Activated CD8-positive, alpha-beta memory T cell treated with anti-CD3 and anti-CD28 coated beads, Interleukin-2, amount 50 U/mL, for 1 hour (primary cell): ENCODE data around the gene PBX2.
"Not testable (repeated sequence)": the region's sequence is repeated elsewhere in the genome, so short reads cannot be mapped to it uniquely, and the experiment has no call there.

ENCODE experiments used
- DNase-seq: peaks from one replicate; pipeline ENCODE4 v3.0.0-alpha.2; 2020; ENCODE audit errors: extremely low read depth

Gene PBX2

DNA sequence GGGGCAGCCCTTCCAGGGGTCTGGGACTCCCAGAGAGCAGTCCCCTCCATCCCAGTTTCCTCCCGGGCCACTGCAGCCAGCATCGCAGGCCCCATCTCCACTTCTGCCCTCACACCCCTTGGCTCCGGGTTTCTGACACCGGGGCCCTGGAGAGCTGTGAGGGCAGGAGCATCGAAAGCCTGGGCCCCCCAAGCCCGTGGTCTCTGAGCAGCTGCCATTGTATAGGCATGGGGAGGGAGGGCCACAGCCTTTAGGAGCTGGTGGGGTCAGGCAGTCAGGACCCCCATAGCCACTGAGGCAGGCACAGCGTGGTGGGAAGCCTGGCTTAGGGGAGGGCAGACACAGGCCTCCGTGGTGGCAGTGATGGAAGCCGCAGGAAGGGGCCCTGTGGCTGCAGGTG, 12.2 kb upstream of the PBX2 start:
- DNase-seq: no peak

DNA sequence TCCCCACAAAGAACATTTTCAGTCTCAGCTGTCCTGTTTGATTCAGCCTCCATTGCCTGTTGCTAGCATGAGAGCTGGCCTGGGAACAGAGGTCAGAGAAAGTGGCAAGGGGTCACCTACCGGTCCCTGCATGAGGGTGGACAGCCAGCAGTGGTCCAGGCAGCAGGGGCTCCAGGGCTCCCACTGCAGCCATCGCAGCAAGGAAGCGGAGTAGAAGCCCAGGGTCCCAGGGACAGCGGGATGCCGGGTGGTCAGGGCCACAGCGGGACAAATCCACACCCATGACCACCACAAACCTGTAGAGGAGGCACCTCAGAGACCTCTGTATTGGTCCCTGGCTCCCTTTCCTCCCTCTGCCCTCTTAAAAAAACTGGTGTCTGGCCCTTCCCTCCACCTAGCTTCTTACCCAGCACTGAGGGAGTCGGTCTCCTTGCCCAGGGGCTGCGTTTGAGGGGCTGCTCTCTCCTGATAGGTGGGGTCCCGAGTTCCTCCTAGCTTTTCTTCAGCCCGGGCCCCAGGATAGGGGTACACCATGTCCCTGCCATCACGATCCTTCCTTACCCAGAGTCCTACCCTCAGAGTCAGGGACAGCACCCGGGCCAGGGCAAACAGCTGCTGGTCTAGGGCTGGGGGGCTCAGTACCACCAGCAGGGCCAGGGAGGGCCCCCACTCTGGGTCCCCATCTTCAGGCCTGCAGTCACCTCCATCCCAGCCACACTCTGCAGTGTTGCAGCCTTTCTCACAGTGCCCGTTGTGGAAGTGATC, 10.9 kb upstream of the PBX2 start:
- DNase-seq: no peak

DNA sequence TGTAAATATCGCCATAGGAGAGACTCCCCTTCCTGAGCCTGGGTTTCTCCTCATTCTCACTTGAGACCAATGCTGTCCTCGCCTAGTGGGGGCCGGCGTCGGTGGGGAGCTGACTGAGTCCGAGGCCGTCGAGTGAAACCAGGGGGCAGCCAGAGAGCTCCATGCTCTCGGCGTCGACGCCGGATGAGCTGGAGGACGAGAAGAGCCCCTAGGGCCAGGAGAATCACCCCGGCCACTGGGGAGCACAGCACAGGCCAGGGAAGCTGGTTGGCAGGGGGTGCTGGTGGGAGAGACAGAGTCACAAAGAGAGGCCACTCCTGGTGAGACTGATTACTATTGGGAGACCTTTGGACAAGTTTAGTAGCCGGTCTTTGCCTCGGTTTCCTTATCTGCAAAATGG, 8.9 kb upstream of the PBX2 start:
- no peak for DNase-seq

DNA sequence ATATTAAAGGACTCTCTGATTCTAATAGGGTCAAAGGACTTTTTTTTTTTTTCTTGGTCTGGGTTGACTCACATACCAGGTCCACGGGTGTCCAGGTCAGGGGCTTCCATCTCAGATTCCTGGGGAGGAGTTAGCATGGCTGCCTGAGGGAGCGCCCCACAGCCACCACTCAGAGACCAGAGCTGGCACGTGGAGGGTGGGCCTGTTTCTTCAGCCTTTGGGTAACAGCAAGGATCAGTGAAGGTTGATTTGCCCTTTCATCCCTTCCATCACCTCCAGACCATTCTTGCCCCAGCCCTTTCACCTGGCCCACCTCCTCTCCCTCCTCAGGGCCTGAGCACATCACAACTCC, 8.3 kb upstream of the PBX2 start:
- no peak for DNase-seq

DNA sequence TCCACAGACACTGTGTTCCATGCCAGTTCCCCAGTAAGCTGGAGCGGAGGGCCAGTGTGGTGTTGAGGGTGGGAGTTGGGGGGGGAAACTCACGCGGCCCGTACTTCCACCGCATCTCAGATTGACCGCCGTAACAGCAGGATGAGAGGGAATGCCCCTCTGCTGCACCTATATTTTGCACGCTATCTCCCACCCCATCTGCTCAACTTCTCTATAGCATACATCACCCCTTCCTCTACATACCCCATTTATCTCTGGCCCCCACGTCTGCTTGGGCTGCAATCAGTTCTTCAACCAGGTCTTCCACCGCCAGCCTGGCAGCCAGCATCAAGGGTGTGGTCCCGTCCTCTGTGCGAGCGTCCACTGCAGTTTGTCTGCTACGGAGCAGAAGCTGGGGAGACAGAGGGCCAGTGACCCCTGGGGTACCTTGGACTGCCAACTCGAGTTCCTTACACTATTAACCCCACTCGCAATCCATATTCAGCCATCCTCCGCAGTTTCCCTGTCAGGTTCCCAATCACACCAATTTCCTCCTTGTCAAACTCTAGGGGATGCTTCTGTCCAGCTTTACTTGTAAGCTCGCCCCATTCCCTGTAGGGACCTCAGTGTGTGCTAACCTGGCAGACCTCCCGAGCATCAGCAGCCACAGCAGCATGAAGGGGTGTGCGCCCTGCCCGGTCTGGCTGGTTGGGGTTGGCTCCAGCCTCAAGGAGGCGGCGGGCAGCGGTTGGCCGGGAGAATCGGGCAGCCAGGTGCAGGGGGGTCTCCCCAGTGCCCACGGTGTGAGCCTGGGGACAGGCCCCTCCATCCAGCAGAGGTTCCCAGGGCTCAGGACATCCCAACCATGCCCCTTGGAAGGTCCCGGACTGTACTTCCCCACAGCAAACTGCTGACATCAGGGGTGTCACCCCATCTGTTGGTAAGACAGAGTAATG, 6.9 kb upstream of the PBX2 start:
- DNase-seq: no peak

DNA sequence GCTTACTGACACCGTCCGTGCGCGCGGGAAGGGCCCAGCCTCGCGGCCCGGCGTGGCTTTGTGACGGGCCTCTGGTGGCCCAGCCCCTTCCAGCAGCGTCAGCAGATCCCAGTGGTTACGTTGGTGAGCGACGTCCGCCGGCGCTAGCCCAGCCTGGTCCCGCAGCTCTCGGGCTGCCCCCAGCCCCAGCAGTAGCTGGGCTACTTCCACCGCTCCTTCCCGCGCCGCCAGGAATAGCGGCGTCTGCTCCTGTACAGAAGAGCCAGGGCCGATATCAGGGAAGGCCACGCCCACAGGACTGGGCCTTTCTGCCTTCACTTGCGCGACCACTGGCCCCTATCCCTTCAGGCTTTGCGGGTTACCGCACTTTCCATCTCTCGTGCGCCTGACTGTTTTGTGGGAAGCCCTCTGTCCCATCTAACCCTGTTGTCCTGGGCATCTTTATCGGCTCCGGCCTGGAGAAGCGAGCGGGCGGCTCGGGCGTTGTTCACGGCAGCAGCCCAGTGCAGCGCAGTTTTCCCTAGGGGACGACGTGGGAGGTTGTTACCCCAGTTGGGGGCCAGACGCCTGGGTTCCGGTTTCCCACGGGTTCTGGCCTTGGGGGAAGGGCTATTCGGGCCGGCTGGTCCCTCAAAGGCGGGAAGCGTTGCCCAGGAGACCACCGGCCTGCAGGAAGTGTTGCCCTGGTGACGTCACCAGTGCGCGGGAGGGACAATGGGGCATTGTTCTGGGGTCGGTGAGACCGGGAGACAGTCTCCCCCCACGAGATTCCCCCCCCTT, 6.1 kb upstream of the PBX2 start:
- DNase-seq: no peak

DNA sequence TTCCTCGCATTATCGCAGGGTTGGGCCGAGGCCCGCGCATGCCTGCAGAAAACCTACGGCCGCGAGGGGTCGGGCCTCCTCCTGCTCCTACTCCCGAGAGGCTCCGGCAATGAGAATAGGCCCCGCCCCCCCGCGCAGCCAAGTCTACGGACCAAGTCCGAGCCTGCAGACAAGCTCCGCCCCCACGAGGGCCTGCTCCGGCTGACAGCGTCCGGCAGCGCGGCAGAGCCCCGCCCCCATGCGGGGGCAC, 5.6 kb upstream of the PBX2 start:
- peak; percentile 99 for DNase-seq

DNA sequence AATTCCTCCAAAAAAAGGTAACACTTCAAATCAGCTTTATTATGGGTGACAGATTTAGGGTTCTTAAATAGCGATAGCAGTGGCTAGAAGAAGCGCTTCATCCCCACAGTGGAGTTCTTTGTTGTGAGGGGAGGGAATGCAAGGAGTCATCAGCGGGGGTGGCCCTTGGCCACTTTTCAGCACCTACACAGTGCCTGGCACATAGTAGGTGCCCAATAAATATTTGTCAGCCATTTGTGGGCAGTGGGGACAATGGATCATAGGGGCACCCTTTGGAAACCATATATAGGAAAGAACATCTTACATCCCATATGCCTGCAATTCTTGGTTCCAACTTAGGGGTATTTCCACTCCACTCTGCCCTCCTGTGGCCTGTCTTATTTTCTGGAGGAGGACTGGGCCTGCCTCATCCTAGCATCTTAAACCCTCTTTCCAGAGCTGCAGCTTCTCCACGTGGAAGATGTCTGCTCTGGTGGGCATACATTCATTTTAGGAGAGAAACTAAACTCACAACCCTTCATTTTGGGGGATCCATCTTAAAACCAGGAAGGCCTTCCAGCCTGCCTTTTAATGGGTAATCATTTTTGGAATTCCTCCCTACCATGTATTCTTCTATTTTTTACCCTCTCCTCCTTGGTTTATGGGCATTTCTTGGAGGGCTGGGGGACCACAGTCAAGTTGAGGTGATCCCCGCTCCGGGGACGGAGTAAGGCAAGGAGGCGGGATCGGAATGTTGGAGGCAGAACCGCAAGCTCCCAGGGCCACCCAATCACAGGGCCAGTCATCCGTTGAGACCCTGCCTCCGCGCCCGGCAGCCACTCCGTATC, 5.0 kb upstream of the PBX2 start:
- no peak for DNase-seq

DNA sequence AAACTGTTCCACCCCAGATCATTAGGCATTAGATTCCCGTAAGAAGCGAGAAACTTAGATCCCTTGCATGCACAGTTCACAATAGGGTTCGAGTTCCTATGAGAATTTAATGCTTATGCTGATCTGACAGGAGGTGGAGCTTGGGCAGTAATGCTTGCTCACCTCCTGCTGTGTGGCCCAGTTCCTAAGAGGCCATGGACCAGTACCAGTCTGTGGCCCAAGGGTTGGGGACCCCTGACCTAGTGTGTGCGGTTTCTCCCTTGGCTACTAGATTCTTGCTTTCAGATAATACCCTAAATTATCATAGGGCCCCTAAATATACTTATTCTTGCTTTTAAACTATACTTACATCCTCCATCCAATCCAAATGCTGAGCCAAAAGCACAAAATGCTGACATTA, 4.4 kb upstream of the PBX2 start:
- DNase-seq: no peak

DNA sequence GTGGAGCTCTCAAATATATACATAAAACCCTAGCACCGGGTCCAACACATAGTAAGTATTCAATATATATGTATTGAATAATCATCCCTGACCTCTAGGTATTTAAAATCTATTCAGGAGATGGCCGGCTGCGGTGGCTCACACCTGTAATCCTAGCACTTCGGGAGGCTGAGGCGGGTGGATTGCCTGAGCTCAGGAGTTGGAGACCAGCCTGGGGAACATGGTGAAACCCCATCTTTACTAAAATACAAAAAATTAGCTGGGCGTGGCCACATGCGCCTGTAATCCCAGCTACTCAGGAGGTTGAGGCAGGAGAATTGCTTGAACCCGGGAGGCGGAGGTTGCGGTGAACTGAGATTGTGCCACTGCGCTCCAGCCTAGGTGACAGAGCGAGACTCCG, 3.1 kb upstream of the PBX2 start:
- not testable (repeated sequence) for DNase-seq

DNA sequence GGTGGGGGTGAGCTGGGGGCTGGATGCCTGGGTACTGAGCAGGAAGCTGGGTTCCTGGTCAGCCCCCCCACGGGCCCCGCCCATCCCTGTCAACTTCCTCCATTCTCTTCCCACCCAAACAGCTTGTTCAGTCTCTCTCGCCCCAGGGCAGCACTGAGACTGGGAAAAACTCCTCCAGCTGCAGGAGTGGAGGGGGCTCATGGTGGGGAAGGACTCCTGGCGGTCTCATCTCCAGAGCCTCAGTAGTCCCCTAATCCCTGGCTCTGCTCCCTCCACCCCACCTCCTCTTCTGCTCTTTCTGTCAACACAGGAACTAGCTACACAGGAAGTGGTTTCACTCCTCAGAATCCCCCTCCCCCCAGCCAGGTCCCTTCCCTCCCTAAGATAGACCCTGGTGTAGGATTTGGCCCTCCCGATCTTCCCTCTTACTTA, 2.6 kb upstream of the PBX2 start, which contains the start of gene GPSM3:
Gene GPSM3 (minus strand): TSS at position 36 of the 432 bp plus-strand sequence. CDS start 130 bp downstream, outside the sequence.
- DNase-seq: no peak

DNA sequence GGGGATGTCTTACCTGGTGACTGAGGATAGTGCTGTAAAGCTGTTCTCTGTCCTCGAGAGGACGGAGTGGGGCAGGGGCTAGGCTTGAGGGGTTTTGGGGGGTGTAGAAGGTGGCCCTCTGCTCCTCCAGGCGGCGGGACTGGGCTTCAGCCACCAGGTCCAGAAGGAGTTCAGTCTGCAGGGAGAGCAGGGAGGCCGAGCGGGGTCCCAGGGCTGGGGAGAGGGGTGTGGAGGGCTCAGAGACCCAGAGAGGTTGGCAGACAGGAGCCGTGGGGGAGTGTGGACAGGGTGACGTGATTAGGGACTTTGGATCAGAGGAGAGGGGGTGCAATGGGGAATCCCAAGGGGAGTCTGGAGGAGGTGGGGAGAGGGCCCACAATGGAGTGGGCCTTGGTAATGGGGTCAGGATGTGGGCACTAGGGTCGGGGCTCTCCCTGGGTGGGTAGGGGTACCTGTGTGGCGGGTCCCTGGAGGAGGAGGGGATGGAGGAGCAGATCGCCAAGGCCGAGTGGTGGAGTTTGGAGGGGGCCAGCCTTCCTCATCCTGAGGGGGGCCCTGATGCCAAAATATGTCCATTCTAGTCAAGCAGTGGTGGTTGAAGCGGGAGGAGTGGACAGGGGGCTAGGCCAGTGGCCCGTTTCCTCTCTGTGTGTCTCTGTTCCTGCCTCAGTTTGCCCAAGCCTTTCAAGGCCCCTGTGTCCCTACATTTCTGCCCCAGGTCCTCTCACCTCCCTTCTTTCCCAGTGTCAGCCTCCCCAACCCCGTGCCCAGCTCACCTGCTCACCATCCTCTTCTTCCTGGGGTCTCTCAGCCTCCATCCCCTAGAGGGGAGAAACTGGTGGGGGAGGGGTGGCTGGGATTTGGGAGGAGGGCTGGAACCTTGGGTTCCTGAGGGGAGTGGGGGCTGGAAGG, 1.9 kb upstream of the PBX2 start:
- DNase-seq: no peak

DNA sequence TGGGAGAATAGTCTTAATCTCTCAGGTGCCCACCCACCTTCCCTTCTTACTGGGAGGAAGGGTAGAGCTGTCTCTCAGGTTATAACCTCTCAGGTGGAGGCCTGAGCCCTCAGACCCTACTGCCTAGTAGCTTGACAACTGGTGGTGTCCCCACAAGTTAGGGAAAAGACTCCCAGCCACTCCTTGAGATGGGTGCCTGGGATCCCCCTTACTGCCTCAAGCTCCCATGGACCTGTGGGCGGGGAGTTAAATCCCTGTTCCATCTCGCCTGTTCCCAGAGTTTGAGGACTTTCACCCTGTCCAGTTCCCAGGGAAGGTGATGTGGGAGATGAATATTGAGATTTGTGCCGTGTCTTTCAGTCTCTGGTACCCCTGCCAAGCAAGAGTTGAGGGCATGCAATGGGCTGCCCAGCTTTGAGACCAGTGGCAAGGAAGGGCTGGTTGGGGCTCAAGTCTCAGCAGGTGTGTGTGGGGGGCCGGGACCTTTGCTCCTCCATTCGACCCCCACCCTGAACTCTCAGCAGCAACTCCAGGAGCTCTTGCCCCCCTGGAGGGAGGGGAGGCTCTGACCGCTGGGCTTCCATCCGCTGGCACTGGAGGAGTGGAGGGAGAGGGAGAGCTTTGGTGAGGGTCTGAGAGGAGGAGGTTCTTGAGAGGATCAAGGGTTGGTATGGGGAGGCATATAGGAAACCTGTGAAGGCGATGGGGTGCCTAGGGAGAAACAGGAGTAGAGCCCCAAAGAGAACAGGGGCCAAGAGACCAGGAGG, 1.1 kb upstream of the PBX2 start:
- no peak for DNase-seq

DNA sequence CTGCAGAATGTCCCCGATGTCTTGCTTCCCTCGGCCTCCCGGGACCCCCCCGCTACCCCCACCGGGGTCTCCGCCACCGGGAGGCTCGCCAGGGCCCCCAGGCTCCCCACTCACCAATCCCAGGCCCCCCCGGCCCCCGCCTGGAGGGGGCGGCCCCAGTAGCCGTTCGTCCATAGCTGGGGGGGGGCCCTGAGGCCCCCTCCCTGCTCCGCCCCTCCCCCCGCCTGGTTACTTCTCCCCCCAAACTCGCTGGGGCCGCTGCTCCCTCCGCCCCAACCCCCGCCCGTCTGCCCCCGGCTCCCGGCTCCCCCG, 304 bp downstream of the PBX2 start:
- DNase-seq: no peak

DNA sequence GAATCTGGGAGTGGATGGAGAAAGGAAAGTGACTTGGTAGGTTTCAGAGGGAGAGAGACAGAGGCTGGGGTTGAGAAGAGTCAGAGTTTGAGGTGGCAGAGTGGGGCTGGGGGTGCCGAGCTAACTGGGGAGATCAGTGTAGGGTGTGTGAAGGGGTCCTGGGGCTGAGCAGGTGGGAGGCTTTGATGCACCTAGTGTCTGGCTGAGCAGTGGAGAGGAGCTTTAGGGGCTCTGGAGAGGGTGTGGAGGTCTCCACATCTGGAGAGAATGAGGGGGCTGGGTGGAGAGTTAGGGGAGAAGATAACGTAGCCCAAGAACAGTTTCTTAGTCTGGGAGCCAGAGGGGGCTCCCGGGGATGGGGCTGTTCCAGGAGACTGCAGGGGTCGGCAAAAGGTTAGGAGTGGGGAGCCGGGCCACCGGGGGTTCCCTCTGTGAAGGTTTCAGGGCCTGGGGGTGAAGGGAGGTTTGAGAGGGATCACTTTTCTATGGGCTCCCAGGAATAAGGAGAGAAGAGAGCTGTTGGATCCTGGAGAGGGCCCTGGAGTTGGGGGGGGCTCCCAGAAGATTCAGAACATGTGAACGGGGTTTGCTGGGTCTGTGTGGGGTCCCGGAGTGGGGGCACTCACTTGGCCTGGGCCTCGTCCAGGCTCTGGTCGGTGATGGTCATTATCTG, 797 bp downstream of the PBX2 start:
- no peak for DNase-seq

DNA sequence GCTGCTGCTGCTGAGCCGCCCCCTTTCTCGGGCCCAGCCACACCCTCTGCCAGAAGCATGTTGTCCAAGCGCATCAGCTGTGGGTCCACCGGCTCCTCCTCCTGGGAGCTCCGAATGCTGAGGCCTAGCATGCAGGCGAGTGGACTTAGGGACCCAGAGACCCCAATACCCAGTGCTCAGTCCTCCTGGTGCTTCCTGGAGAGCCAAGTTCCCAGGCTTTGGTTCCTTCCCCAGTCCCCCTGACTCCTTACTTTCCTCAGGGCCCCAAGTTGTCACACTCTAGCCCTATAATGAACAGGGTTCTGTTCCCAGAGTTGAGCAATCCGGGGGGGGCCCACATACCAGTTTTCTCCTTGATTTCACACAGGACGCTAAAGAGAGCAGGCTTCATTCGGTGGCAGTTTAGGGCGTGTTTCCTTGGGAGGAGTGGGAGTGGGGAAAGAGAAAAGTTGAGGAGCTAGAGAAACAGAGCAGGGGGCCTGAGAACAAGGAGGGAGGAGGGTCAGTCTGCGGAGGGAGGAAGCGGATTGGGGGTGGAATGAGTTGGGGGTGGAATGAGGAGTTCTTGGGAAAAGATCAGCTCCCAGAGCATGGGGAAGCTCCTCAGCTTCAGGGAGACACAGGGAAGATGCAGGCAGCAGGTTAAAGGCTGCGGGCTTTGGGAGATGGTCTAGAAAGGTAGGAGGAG, 1.5 kb downstream of the PBX2 start:
- no peak for DNase-seq

DNA sequence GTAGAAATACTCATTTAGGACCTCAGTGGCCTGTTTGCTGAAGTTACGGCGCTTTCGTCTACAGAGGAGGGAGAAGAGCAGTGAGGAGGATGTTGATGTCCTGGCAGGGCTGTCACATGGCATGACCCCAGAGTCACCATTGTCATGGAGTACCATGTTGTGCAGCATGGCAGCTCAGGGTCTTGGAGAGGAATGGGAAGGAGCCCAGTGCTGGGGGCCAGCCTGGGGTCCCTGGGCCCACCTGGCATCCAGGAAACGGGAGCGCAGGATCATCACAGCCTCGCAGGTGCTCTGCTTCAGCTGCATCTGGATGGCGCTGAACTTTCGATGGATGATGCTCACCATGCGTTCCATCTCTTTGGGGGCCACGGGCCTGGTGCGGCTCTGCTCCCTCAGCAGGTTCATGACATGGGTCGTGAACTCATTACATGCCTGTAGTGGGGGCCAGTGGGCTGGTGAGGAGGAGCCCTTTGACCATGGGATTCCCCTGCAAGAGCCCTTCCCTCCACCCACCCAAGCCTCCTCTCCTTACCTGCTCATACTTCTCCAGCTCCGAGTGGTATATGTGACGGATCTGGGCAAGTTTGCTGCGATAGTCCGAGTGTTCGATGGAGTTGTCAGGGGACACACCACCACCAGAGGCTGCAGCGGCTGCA, 2.1 kb downstream of the PBX2 start:
- not testable (repeated sequence) for DNase-seq

DNA sequence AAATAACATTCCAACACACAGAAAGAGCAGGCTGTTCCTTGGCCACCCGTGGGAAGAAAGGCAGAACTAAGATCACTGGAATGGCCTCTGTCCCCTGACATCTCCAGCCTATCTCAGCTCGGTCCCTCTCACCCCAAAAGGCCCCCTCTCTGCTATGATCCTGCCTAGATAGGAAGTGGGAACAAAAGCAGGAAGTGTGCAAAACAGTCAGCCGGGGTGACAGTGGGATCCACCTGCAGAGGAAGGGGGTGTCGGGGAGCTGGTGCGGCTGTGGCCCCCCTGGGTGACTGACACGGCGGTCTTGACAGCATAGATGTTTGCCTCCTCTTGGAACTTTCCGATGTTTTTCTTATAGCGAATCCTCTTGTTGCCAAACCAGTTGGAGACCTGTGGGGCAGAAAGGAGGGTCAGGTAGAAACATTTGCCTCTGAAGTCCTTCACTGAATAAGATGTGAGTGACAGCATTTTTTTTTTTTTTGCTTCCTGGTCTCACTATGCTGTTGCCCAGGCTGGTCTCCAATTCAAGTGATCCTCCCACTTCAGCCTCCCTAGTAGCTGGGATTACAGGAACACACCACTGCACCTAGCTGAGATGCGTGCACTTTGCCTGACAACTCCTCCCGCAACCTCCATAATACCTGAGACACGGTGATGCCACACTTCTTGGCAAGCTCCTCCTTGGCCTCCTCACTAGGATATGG, 2.8 kb downstream of the PBX2 start:
- no peak for DNase-seq
